Brain microvascular endothelial cell (primary cell): ENCODE measurements around the gene SRGAP3.

ENCODE experiments used
- DNase-seq: peaks from one replicate; pipeline ENCODE4 v3.0.0-alpha.2; 2020
- H3K27ac ChIP-seq: fragments of 250-450 bp; sonication (Bioruptor Pico); 2 replicates; pipeline ENCODE4 v1.5.1; 2020; ENCODE audit warnings: mild to moderate bottlenecking, moderate library complexity
- H3K27me3 ChIP-seq: fragments of 250-450 bp; sonication (Bioruptor Pico); replicated peaks from 2 replicates; pipeline ENCODE4 v1.5.1; 2020; ENCODE audit warnings: mild to moderate bottlenecking
- H3K36me3 ChIP-seq: fragments of 250-450 bp; sonication (Bioruptor Pico); replicated peaks from 2 replicates; pipeline ENCODE4 v1.5.1; 2020; ENCODE audit warnings: mild to moderate bottlenecking
- H3K4me3 ChIP-seq: 2 replicates; pipeline ENCODE4 v1.5.1; 2011; ENCODE audit warnings: low read depth, mild to moderate bottlenecking, control low read depth, low read length, moderate library complexity
- in situ Hi-C: cut with HindIII; loops from 2 replicates; pipeline ENCODE4 v1.10.0; 2017; ENCODE audit warnings: low sequenced_read_pairs, low pct_ligation_motif_present
- TF ChIP-seq, protein P1 (sequence below): IDR thresholded peaks from 2 replicates; pipeline ENCODE4 v1.5.1; 2011; ENCODE audit warnings: low read depth, mild to moderate bottlenecking, moderate library complexity, low read length, control low read depth, inconsistent platforms; ENCODE audit errors: missing control alignments

Gene SRGAP3

DNA sequence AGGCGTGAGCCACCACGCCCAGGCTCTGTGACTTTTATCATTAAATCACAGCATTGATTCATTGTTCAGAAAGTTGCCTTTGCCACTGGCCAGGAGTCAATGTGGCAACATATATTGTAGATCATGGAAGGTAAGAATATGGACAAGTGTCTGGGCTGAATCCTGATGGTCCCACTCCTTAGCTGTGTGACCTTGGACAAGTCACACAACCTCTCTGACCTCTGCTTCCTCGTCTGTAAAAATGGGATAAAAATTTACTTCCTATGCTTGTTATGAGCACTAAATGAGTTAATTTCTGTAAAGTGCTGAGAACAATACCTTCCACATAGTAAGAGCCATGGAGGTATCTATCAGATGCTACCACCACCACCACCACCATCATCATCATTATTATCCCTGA is 182.7 kb downstream of the SRGAP3 start:
- no peaks in the 10 kb centered on the region for H3K36me3 ChIP-seq
- H3K27ac ChIP-seq: no peak overlapping the region
- TF ChIP-seq, protein P1, sequence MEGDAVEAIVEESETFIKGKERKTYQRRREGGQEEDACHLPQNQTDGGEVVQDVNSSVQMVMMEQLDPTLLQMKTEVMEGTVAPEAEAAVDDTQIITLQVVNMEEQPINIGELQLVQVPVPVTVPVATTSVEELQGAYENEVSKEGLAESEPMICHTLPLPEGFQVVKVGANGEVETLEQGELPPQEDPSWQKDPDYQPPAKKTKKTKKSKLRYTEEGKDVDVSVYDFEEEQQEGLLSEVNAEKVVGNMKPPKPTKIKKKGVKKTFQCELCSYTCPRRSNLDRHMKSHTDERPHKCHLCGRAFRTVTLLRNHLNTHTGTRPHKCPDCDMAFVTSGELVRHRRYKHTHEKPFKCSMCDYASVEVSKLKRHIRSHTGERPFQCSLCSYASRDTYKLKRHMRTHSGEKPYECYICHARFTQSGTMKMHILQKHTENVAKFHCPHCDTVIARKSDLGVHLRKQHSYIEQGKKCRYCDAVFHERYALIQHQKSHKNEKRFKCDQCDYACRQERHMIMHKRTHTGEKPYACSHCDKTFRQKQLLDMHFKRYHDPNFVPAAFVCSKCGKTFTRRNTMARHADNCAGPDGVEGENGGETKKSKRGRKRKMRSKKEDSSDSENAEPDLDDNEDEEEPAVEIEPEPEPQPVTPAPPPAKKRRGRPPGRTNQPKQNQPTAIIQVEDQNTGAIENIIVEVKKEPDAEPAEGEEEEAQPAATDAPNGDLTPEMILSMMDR: no peak
- DNase-seq: no peak
- in situ Hi-C loops: no loop called here
- no peak overlapping the region for H3K4me3 ChIP-seq
- no peaks in the 10 kb centered on the region for H3K27me3 ChIP-seq

DNA sequence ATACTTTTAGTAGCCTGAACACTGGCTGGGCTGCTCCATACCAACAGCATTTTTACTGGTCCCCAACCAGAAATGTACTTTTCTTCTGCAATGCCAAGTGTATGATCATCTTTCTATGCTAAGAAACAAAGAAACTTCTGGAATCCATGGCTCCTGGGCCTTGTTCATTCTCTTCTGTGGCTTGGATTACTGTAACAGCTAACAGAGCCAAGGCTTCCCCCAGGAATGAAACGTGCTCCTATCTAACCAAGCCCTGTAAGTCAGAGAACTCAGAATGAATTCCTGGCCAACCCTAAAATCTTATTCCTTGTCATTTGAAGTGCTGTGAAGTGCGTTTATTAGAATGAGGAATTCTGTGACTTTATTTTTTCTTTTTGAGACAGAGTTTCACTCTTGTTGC is 183.3 kb downstream of the SRGAP3 start:
- Histone ChIP-seq H3K27me3 (no peaks in the 10 kb centered on the region), H3K27ac (no peak overlapping the region), H3K4me3 (no peak overlapping the region), H3K36me3 (no peaks in the 10 kb centered on the region)
- no peak for DNase-seq
- TF ChIP-seq, protein P1: no peak
- in situ Hi-C loops: no loop called here

DNA sequence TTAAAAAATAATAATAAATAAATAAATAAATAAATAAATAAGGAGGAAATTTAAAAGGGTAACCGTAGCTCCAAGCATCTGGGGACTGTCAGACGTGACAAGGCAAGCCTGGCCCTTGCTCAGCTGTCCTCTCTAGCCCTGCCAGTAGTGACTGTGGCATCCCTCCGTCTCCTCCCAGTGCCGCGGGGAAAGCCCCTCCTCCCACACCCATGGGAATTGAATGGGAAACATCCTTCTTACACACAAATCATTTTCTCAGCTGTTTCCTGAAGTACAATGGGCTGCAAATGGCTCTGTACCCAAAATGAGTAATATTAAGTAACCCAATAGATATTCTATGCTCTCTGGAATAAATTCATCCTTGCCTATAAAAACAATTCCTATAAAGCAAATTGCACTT is 184.6 kb downstream of the SRGAP3 start:
- no peaks in the 10 kb centered on the region for H3K36me3 ChIP-seq
- no peak for DNase-seq
- no peak overlapping the region for H3K4me3 ChIP-seq
- no peaks in the 10 kb centered on the region for H3K27me3 ChIP-seq
- TF ChIP-seq, protein P1: no peak
- no peak overlapping the region for H3K27ac ChIP-seq
- in situ Hi-C loops: no loop called here

DNA sequence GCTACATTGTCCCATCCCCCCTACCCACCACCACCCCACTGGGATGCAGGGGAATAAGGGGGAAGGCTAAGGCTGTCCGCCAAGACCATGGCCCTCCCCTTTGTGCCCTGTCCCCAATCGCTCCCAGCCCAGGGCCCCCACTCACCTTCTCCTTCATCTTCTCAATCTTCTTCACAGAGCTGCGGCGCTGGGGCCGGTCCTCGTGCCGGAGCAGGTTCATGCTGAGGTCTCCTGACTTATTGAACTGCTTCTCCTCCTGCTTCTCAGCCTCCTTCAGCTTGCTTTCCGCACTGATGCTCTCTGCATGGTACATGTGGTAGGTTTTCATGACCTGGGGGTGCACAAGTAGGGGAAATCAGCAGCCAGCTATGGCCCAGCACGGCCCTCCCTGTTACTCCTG is 185.2 kb downstream of the SRGAP3 start:
- in situ Hi-C loops: no loop called here
- Histone ChIP-seq H3K27ac (no peak overlapping the region), H3K27me3 (no peaks in the 10 kb centered on the region), H3K4me3 (no peak overlapping the region), H3K36me3 (no peaks in the 10 kb centered on the region)
- TF ChIP-seq, protein P1: no peak
- no peak for DNase-seq

DNA sequence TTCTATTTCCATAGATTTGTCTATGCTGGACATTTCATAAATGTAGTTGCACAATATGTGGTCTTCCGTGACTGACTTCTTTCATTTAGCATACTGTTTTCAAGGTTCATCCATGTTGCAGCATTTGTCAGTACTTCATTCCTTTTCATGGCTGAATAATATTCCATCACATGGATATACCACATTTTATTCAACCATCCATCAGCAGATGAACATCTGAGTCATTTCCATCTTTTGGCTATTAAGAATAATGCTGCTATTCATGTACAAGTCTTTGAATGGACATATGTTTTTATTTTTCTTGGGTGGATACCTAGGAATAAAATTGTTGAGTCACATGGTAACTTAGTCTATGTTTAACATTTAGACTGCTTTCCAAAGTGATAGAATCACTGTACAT is 186.9 kb downstream of the SRGAP3 start:
- Histone ChIP-seq H3K27ac (no peak overlapping the region), H3K36me3 (no peaks in the 10 kb centered on the region), H3K4me3 (no peak overlapping the region), H3K27me3 (no peaks in the 10 kb centered on the region)
- TF ChIP-seq, protein P1: no peak
- in situ Hi-C loops: no loop called here
- no peak for DNase-seq

DNA sequence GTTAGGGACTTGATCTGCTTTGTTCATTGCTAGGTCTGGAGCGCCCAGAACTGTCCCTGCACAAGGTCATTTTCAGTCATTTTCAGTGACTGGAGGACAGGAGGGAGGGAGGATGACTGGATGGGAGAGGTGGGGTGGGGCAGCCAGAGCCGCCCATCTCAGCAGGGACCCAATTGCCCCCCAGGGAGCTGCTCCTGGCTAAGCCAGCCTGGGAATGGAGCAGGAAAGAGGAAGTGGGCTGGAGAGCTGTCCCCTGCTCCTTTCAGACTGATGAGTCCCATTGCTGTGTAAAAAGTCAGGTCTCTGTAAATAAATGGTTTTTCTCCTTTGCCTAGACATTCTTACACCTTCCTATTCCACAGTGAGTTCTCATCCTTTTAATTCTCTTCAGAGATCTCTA is 187.8 kb downstream of the SRGAP3 start:
- H3K36me3 ChIP-seq: no peaks in the 10 kb centered on the region
- no peaks in the 10 kb centered on the region for H3K27me3 ChIP-seq
- no peak for DNase-seq
- TF ChIP-seq, protein P1: no peak
- H3K27ac ChIP-seq: no peak overlapping the region
- H3K4me3 ChIP-seq: no peak overlapping the region
- in situ Hi-C loops: no loop called here
